Measurements from ENCODE around the gene WTAP. TPM values are rescaled to one million over a fixed set of nuclear protein-coding genes. Genes with fewer than 3 reads are reported as not detected.

The WTAP gene
- total RNA-seq (2014; rRNA removed; shearing (Covaris generic)) (108 and 110 TPM in 2 replicates), polyA plus RNA-seq (2016; fragmentation: Nextera tagmentation; extraction: Ambion mirVana) (107 and 121 TPM in 2 replicates)
- long read RNA-seq, transcript WTAP-206 (8 exons, 2,109 nt) = minor isoform, 14 of 112 reads
- long read RNA-seq, transcript WTAP-207 (7 exons, 1,430 nt) = minor isoform, 6 of 112 reads
- long read RNA-seq, transcript WTAP-201 (6 exons, 1,622 nt) = major isoform, 37 of 112 reads
- long read RNA-seq, transcript WTAP-202 (8 exons, 3,656 nt) = minor isoform, 7 of 112 reads
- long read RNA-seq, partial matches to known transcripts = 24 of 112 reads
- long read RNA-seq, other reads (novel, unspliced or antisense) = 23 of 112 reads

DNA sequence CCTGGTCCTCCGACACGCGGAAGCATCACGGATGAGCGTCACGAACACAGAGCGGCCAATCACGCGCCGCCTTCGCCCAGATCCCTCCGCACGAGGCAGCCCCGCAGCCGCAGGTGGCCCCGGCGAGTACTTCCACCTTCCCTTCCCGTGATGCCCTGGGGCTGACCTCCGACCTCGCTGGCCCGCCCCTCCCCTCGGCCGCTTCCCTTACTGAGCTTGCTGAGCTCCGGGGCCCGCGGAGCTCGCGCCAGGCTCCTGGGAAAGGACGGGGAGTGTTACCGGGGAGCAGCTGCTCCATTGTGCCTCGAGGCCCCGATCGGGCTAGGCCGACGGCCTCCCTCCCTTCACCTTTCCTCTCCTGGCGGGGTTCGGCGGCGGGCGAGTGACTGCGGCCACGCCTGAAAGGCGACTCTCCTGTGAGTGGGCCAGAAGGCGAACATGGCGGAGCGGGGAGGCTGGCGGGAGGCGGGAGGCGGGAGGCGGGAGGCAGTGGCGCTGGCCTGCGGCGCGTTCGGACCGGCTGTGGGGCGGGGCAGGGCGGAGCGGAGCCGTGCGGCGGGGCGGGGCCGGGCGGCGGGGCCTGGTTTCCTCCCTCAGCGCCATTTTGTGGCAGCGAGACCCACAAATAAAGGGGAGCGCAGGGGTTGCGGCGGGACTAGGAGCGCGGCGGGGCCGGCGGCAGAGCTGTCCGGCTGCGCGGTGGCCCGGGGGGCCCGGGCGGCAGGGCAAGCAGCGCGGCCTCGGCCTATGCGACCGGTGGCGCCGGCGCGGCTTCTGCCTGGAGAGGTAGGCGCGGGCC, at the start of gene WTAP:
Gene WTAP, plus strand, starts transcription at position 589 of the 799 bp plus-strand sequence. CDS start 8,760 bp downstream, outside the sequence.
- Histone ChIP-seq H3K9me2 (ENCODE audit: insufficient read depth) (no peaks in the 10 kb centered on the region), H3K4me2 (peak within 1 kb of the TSS; percentile 89), H4K20me1 (replicated peaks; ENCODE audit: insufficient read depth) (peaks cover 41% of the 10 kb centered on the region), H3K79me2 (replicated peaks; ENCODE audit: insufficient read depth) (peaks cover 88% of the 10 kb centered on the region), H3K36me3 (ENCODE audit: insufficient read depth) (no peaks in the 10 kb centered on the region), H3K27me3 (ENCODE audit: insufficient read depth) (no peaks in the 10 kb centered on the region), H3K27ac (ENCODE audit: low read depth) (peak within 1 kb of the TSS; percentile 98), H3K4me3 (peak within 1 kb of the TSS; percentile 86), H2AFZ (no peak within 1 kb of the TSS), H3F3A (replicated peaks; ENCODE audit: low read depth) (0 out of 2 replicates have a peak, but pooled peaks cover 3% of the 10 kb centered on the region), H3K4me1 (ENCODE audit: insufficient read depth) (peaks cover 19% of the 10 kb centered on the region)
- H3K4me3 Mint-ChIP-seq = peak within 1 kb of the TSS; percentile 99
- peaks cover 18% of the 10 kb centered on the region for H3K4me1 Mint-ChIP-seq
- H3K27me3 Mint-ChIP-seq (ENCODE audit: insufficient read depth, low read depth, poor library complexity) = peaks cover 13% of the 10 kb centered on the region
- no peak for TF ChIP-seq JUNB (IDR thresholded peaks at IDR 0.05; ENCODE audit: unreplicated experiment)
- peak; percentile 87 for TF ChIP-seq POLR2AphosphoS5 (IDR thresholded peaks at IDR 0.05; ENCODE audit: low read depth)
- TF ChIP-seq, protein P1, sequence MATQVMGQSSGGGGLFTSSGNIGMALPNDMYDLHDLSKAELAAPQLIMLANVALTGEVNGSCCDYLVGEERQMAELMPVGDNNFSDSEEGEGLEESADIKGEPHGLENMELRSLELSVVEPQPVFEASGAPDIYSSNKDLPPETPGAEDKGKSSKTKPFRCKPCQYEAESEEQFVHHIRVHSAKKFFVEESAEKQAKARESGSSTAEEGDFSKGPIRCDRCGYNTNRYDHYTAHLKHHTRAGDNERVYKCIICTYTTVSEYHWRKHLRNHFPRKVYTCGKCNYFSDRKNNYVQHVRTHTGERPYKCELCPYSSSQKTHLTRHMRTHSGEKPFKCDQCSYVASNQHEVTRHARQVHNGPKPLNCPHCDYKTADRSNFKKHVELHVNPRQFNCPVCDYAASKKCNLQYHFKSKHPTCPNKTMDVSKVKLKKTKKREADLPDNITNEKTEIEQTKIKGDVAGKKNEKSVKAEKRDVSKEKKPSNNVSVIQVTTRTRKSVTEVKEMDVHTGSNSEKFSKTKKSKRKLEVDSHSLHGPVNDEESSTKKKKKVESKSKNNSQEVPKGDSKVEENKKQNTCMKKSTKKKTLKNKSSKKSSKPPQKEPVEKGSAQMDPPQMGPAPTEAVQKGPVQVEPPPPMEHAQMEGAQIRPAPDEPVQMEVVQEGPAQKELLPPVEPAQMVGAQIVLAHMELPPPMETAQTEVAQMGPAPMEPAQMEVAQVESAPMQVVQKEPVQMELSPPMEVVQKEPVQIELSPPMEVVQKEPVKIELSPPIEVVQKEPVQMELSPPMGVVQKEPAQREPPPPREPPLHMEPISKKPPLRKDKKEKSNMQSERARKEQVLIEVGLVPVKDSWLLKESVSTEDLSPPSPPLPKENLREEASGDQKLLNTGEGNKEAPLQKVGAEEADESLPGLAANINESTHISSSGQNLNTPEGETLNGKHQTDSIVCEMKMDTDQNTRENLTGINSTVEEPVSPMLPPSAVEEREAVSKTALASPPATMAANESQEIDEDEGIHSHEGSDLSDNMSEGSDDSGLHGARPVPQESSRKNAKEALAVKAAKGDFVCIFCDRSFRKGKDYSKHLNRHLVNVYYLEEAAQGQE (IDR thresholded peaks at IDR 0.05; ENCODE audit: unreplicated experiment) = peak; percentile 27
- TF ChIP-seq CREB1 (CRISPR knock-in tag; IDR thresholded peaks at IDR 0.05; ENCODE audit: low read depth) = peak; percentile 93
- TF ChIP-seq, protein P2, sequence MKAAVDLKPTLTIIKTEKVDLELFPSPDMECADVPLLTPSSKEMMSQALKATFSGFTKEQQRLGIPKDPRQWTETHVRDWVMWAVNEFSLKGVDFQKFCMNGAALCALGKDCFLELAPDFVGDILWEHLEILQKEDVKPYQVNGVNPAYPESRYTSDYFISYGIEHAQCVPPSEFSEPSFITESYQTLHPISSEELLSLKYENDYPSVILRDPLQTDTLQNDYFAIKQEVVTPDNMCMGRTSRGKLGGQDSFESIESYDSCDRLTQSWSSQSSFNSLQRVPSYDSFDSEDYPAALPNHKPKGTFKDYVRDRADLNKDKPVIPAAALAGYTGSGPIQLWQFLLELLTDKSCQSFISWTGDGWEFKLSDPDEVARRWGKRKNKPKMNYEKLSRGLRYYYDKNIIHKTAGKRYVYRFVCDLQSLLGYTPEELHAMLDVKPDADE (IDR thresholded peaks at IDR 0.05) = peak; percentile 76
- peak; percentile 81 for ATAC-seq
- peak within 1 kb of the TSS; percentile 99 for H3K27ac Mint-ChIP-seq
- no peaks in the 10 kb centered on the region for H3K9me3 Mint-ChIP-seq
- DNase-seq (ENCODE audit: low spot score) = peak; percentile 97
- peaks cover 38% of the 10 kb centered on the region; the same call in 2 of the 3 replicates for H3K36me3 Mint-ChIP-seq (ENCODE audit: low read depth)

DNA sequence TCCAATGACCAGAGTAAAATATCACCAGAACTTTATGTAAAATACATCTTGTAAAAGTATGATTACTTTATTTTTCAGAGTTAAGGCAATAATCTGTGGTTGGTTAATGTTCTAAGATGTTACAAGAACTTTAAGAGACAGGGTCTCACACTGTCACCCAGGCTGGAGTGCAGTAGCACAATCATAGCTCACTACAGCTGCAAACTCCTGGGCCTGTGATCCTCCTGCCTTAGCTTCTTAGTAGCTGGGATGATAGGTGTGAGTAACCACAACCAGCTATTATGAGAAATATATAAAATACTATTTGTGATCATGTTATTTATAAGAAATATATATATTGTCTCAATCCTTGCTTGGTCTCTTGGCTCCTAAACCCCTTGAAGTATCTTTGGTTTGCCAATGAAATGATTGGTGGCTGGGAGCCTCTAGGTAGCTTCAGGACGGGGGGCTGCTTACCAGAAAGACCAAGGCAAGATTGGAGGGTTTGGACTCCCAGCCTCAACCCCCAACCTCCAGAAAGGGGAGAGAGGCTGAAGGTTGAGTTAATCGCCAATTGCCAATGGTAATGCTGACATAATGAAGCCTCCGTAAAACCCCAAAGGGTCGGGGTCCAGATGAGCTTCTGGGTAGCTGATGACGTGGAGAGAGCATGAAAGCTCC, 49.7 kb upstream of the WTAP start:
- H3K79me2 ChIP-seq (replicated peaks; ENCODE audit: insufficient read depth) = peaks cover 7% of the 10 kb centered on the region
- H3K4me1 Mint-ChIP-seq = no peaks in the 10 kb centered on the region
- H3K9me3 Mint-ChIP-seq = peaks cover 9% of the 10 kb centered on the region; the same call in 2 of the 3 replicates
- H3K36me3 Mint-ChIP-seq (ENCODE audit: low read depth) = peaks cover 26% of the 10 kb centered on the region; the same call in 2 of the 3 replicates
- peaks cover 2% of the 10 kb centered on the region for H3K27me3 Mint-ChIP-seq (ENCODE audit: insufficient read depth, low read depth, poor library complexity)
- no peaks in the 10 kb centered on the region for H3K9me2 ChIP-seq (ENCODE audit: insufficient read depth)
- DNase-seq (ENCODE audit: low spot score) (no peak), ATAC-seq (no peak)
- no peak overlapping the region for H3K4me3 ChIP-seq
- H3K4me1 ChIP-seq (ENCODE audit: insufficient read depth) = no peaks in the 10 kb centered on the region
- no peaks in the 10 kb centered on the region for H3F3A ChIP-seq (replicated peaks; ENCODE audit: low read depth)
- no peak overlapping the region for H2AFZ ChIP-seq
- H3K27me3 ChIP-seq (ENCODE audit: insufficient read depth) = no peaks in the 10 kb centered on the region
- H3K36me3 ChIP-seq (ENCODE audit: insufficient read depth) = 0 out of 2 replicates have a peak, but pooled peaks cover 7% of the 10 kb centered on the region
- H3K27ac ChIP-seq (ENCODE audit: low read depth) = no peak overlapping the region
- no peaks in the 10 kb centered on the region; the same call in 1 of the 2 replicates for H4K20me1 ChIP-seq (replicated peaks; ENCODE audit: insufficient read depth)
- no peak overlapping the region for H3K4me2 ChIP-seq
- no peak overlapping the region for H3K27ac Mint-ChIP-seq
- H3K4me3 Mint-ChIP-seq = no peak overlapping the region
- no peak for TF ChIP-seq POLR2AphosphoS5 (IDR thresholded peaks at IDR 0.05; ENCODE audit: low read depth)
- TF ChIP-seq, protein P3, sequence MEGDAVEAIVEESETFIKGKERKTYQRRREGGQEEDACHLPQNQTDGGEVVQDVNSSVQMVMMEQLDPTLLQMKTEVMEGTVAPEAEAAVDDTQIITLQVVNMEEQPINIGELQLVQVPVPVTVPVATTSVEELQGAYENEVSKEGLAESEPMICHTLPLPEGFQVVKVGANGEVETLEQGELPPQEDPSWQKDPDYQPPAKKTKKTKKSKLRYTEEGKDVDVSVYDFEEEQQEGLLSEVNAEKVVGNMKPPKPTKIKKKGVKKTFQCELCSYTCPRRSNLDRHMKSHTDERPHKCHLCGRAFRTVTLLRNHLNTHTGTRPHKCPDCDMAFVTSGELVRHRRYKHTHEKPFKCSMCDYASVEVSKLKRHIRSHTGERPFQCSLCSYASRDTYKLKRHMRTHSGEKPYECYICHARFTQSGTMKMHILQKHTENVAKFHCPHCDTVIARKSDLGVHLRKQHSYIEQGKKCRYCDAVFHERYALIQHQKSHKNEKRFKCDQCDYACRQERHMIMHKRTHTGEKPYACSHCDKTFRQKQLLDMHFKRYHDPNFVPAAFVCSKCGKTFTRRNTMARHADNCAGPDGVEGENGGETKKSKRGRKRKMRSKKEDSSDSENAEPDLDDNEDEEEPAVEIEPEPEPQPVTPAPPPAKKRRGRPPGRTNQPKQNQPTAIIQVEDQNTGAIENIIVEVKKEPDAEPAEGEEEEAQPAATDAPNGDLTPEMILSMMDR (conservative IDR thresholded peaks at IDR 0.05; ENCODE audit: low read depth in 2 of 2) = no peak

All from GM23338 (cell line).